IMR-90 (cell line): ENCODE measurements around the gene DAB1. TPM values are rescaled to one million over a fixed set of nuclear protein-coding genes. Genes with fewer than 3 reads are reported as not detected.

Experiments
- ATAC-seq: fragments of 200-7000 bp; cut with Tn5 transposase; 2 replicates; pipeline ENCODE4 v1.9.1; 2020; ENCODE audit warnings: low read depth, mild to moderate bottlenecking, moderate library complexity
- BruUV-seq: library from RNA; stranded (reverse); fragments of 400-500 nt; replicated peaks from 2 replicates; lab custom pipeline; 2021; lab: Mats Ljungman, UMichigan
- CTCF ChIA-PET: fragments of 300-600 bp; formaldehyde crosslinking; extraction: SDS; loops from one replicate; lab custom pipeline; 2021; ENCODE audit warnings: antibody characterized with exemption; lab: Yijun Ruan, JAX
- POLR2A ChIA-PET: fragments of 300-600 bp; sonication (Branson Sonifier 250); formaldehyde crosslinking; loops from one replicate; lab custom pipeline; 2022; ENCODE audit warnings: antibody characterized with exemption; ENCODE audit not compliant: unreplicated experiment; lab: Charles Lee
- DNase-seq: peaks from one replicate; pipeline ENCODE4 v3.0.0; 2013
- H2AFZ ChIP-seq: replicated peaks from 2 replicates; pipeline ENCODE3; 2013; ENCODE audit warnings: low read length, mild to moderate bottlenecking; ENCODE audit not compliant: poor library complexity
- H2AK5ac ChIP-seq: 2 replicates; pipeline ENCODE4 v1.6.1; 2013; ENCODE audit warnings: low read depth, low read length, inconsistent platforms
- H2AK9ac ChIP-seq: replicated peaks from 2 replicates; pipeline ENCODE3; 2013; ENCODE audit warnings: mild to moderate bottlenecking, low read depth, low read length, moderate library complexity; ENCODE audit not compliant: poor library complexity
- H2BK120ac ChIP-seq: 2 replicates; pipeline ENCODE4 v1.6.1; 2013; ENCODE audit warnings: low read depth, low read length, inconsistent platforms
- H2BK15ac ChIP-seq: 3 replicates; pipeline ENCODE4 v1.6.1; 2013; ENCODE audit warnings: low read depth, low read length, inconsistent platforms
- H2BK20ac ChIP-seq: 2 replicates; pipeline ENCODE4 v1.6.1; 2013; ENCODE audit warnings: low read depth, mild to moderate bottlenecking, inconsistent platforms, low read length, moderate library complexity
- H2BK5ac ChIP-seq: 2 replicates; pipeline ENCODE4 v1.6.1; 2013; ENCODE audit warnings: mild to moderate bottlenecking, low read depth, low read length, inconsistent platforms; ENCODE audit not compliant: poor library complexity, severe bottlenecking
- H3K14ac ChIP-seq: replicated peaks from 2 replicates; pipeline ENCODE4 v1.6.1; 2013; ENCODE audit warnings: low read depth, low read length, inconsistent platforms
- H3K18ac ChIP-seq: 2 replicates; pipeline ENCODE4 v1.6.1; 2013; ENCODE audit warnings: low read depth, low read length, control low read depth
- H3K23ac ChIP-seq: 2 replicates; pipeline ENCODE4 v1.6.1; 2013; ENCODE audit warnings: low read depth, low read length, inconsistent platforms
- H3K27ac ChIP-seq: 2 replicates; pipeline ENCODE4 v1.5.1; 2013; ENCODE audit warnings: mild to moderate bottlenecking, control low read depth, low read length; ENCODE audit not compliant: insufficient read depth
- H3K27me3 ChIP-seq: 2 replicates; pipeline ENCODE4 v1.6.1; 2013; ENCODE audit warnings: low read length; ENCODE audit not compliant: control insufficient read depth, insufficient read depth
- H3K36me3 ChIP-seq: 2 replicates; pipeline ENCODE4 v1.6.1; 2013; ENCODE audit warnings: low read length, mixed read lengths; ENCODE audit not compliant: control insufficient read depth, insufficient read depth
- H3K4ac ChIP-seq: 2 replicates; pipeline ENCODE4 v1.6.1; 2013; ENCODE audit warnings: low read depth, low read length, inconsistent platforms
- H3K4me1 ChIP-seq: 2 replicates; pipeline ENCODE4 v1.6.1; 2013; ENCODE audit warnings: low read length, mixed read lengths; ENCODE audit not compliant: control insufficient read depth, insufficient read depth
- H3K4me2 ChIP-seq: 2 replicates; pipeline ENCODE4 v1.6.1; 2013; ENCODE audit warnings: low read depth, mild to moderate bottlenecking, control low read depth, low read length, moderate library complexity
- H3K4me3 ChIP-seq: 2 replicates; pipeline ENCODE4 v1.5.1; 2013; ENCODE audit warnings: low read depth, mild to moderate bottlenecking, control low read depth, low read length, moderate library complexity; ENCODE audit not compliant: insufficient read depth
- H3K56ac ChIP-seq: 2 replicates; pipeline ENCODE4 v1.6.1; 2013; ENCODE audit warnings: low read length, inconsistent platforms; ENCODE audit not compliant: insufficient read depth; ENCODE audit errors: extremely low read depth
- H3K79me1 ChIP-seq, 2 experiments: 2 replicates each; pipeline ENCODE4 v1.6.1; 2013; ENCODE audit warnings: low read length in 2 of 2, inconsistent platforms in 1 of 2, low read depth in 1 of 2
- H3K9ac ChIP-seq: 2 replicates; pipeline ENCODE4 v1.6.1; 2013; ENCODE audit warnings: low read depth, low read length, control low read depth
- H3K9me1 ChIP-seq: 2 replicates; pipeline ENCODE4 v1.6.1; 2013; ENCODE audit warnings: low read length, inconsistent platforms; ENCODE audit not compliant: insufficient read depth
- H3K9me3 ChIP-seq: 2 replicates; pipeline ENCODE4 v1.6.1; 2013; ENCODE audit warnings: low read length; ENCODE audit not compliant: control insufficient read depth, insufficient read depth
- H4K20me1 ChIP-seq: 2 replicates; pipeline ENCODE4 v1.6.1; 2013; ENCODE audit warnings: low read length, inconsistent platforms; ENCODE audit not compliant: insufficient read depth
- H4K5ac ChIP-seq: 2 replicates; pipeline ENCODE4 v1.6.1; 2013; ENCODE audit warnings: mild to moderate bottlenecking, low read depth, low read length, control low read depth
- H4K8ac ChIP-seq, 2 experiments: 2 replicates each; pipeline ENCODE4 v1.6.1; 2013; ENCODE audit warnings: low read depth in 2 of 2, low read length in 2 of 2, control low read depth in 1 of 2, inconsistent platforms in 1 of 2
- H4K91ac ChIP-seq: 2 replicates; pipeline ENCODE4 v1.6.1; 2013; ENCODE audit warnings: low read depth, low read length, inconsistent platforms; ENCODE audit not compliant: insufficient read depth
- CTCF ChIP-seq: conservative IDR thresholded peaks from 2 replicates; pipeline ENCODE4 v1.5.1; 2012; ENCODE audit warnings: mild to moderate bottlenecking, low read depth, low read length, improper control_type of control experiment
- FOS ChIP-seq: fragments of 150-350 bp; IDR thresholded peaks from 2 replicates; pipeline ENCODE4 v1.6.1; 2016; ENCODE audit warnings: low read depth, low read length
- MXI1 ChIP-seq: IDR thresholded peaks from 2 replicates; pipeline ENCODE4 v1.6.1; 2012; ENCODE audit warnings: low read depth, mild to moderate bottlenecking, low read length, moderate library complexity, borderline replicate concordance
- POLR2A ChIP-seq: IDR thresholded peaks from 2 replicates; pipeline ENCODE4 v1.6.1; 2012; ENCODE audit warnings: mild to moderate bottlenecking, low read depth, low read length
- RFX5 ChIP-seq: IDR thresholded peaks from 2 replicates; pipeline ENCODE4 v1.8.0; 2012; ENCODE audit warnings: low read depth, mild to moderate bottlenecking, low read length, moderate library complexity
- SMC3 ChIP-seq: fragments of 150-350 bp; IDR thresholded peaks from 2 replicates; pipeline ENCODE4 v1.6.1; 2016; ENCODE audit warnings: low read depth, mild to moderate bottlenecking, antibody characterized with exemption, low read length, moderate library complexity
- WGBS, 2 experiments: methylation state at CpG; one replicate each; pipeline versions ENCODE4 v1.1.5 to v1.1.7; 2013; ENCODE audit warnings: missing lambda C conversion rate in 2 of 2; ENCODE audit not compliant: insufficient read length in 1 of 2; ENCODE audit errors: extremely low coverage in 2 of 2; 5-methylcytosine and 5-hydroxymethylcytosine counted together
- dilution Hi-C: fragments of 300-500 bp; cut with HindIII; formaldehyde crosslinking; loops from one replicate; pipeline ENCODE4 v1.14.3; 2018; ENCODE audit warnings: low sequenced_read_pairs; ENCODE audit not compliant: unreplicated experiment
- in situ Hi-C: fragments of 300-500 bp; cut with MboI; formaldehyde crosslinking; loops from 3 replicates; pipeline ENCODE4 v1.14.3; 2019; ENCODE audit warnings: low sequenced_read_pairs, inconsistent platforms, mixed read lengths
- intact Hi-C: fragments of 100-400 bp; cut with micrococcal nuclease; formaldehyde crosslinking; loops from 2 replicates; pipeline ENCODE4 v1.10.0; 2022
- polyA plus RNA-seq, 3 experiments: library from polyadenylated mRNA; depleted of rRNA; stranded (reverse); fragments of >200 nt; gene quantifications; 2 replicates each; pipeline ENCODE4 v1.2.3, GENCODE V29; 2012; ENCODE audit warnings: low replicate concordance in 1 of 3
- total RNA-seq: library from RNA; depleted of rRNA; stranded (reverse); fragments of >200 nt; gene quantifications from 2 replicates; pipeline ENCODE4 v1.2.3, GENCODE V29; 2012

The DAB1 gene
- total and polyA plus RNA-seq, 2 of the 4 experiments (the other 2 are of a cell fraction), result 0.18 to 0.41 TPM

- H3K18ac ChIP-seq, result no peak overlapping the region
- H2BK5ac ChIP-seq, result no peak overlapping the region
- in situ Hi-C loops, result no loop called here
- no peak overlapping the region for H2BK120ac ChIP-seq
- intact Hi-C loops, result no loop called here
- no peak overlapping the region for H2BK20ac ChIP-seq
- no peaks in the 10 kb centered on the region for H3K4me1 ChIP-seq
- no TSS peak for BruUV-seq
- no peak overlapping the region for H3K4me3 ChIP-seq
- no peak overlapping the region for H3K4me2 ChIP-seq
- no peak overlapping the region for H4K8ac ChIP-seq
- H3K27me3 ChIP-seq, result no peaks in the 10 kb centered on the region
- dilution Hi-C loops, result no loop called here
- ChIA-PET POLR2A (interaction anchor here (0.6 kb wide), 1 partner anchor 801 kb away, joined by 3 read pairs; no protein-coding TSS in a partner anchor), CTCF (interaction anchor here (0.7 kb wide), 1 partner anchor 394 kb away, joined by 3 read pairs; no protein-coding TSS in a partner anchor)
- H3K4ac ChIP-seq, result no peak overlapping the region
- no peak overlapping the region for H2AFZ ChIP-seq
- no peaks in the 10 kb centered on the region for H3K36me3 ChIP-seq
- H3K9me1 ChIP-seq, result no peaks in the 10 kb centered on the region
- H3K23ac ChIP-seq, result no peak overlapping the region
- ATAC-seq, result no peak
- no peak overlapping the region for H4K91ac ChIP-seq
- no peak overlapping the region for H3K56ac ChIP-seq
- no peak overlapping the region for H4K5ac ChIP-seq
- H2AK9ac ChIP-seq, result no peak overlapping the region
- no peak for DNase-seq
- H3K14ac ChIP-seq, result no peak overlapping the region
- 86% methylated on average over 2 of the region's 10 CpGs; no CpG with 5 or more reads in 1 of the 2 experiments for WGBS, 2 experiments
- no peak for TF ChIP-seq MXI1
- TF ChIP-seq SMC3, result no peak
- TF ChIP-seq RFX5, result no peak
- no peak for TF ChIP-seq FOS
- no peak for TF ChIP-seq POLR2A
- no peak for TF ChIP-seq CTCF
- no peaks in the 10 kb centered on the region for H4K20me1 ChIP-seq
- H2BK15ac ChIP-seq, result no peak overlapping the region
- H3K27ac ChIP-seq, result no peak overlapping the region
- H3K79me1 ChIP-seq, result no peaks in the 10 kb centered on the region
- no peaks in the 10 kb centered on the region for H3K9me3 ChIP-seq
- H3K9ac ChIP-seq, result no peak overlapping the region
- H2AK5ac ChIP-seq, result no peak overlapping the region
Observed at GRCh38 chr1:57235730-57236510, 187.9 kb downstream of the DAB1 start.
